MM.1S (cell line): Measurements from ENCODE around the gene OR2A2.
"Not testable (repeated sequence)": the region's sequence is repeated elsewhere in the genome, so short reads cannot be mapped to it uniquely, and the experiment has no call there.

Experiments used
- EZH2 ChIP-seq: fragments of 300-600 bp; sonication (generic); optimal IDR thresholded peaks from 2 replicates; pipeline ENCODE3; 2017; ENCODE audit warnings: low read depth, mild to moderate bottlenecking, antibody characterized with exemption, low read length, mixed read lengths
- TF ChIP-seq, protein P1 (sequence below): fragments of 300-600 bp; sonication (generic); IDR thresholded peaks from 2 replicates; pipeline ENCODE4 v1.5.1; 2016; ENCODE audit warnings: antibody characterized with exemption, low read length, mixed read lengths

DNA sequence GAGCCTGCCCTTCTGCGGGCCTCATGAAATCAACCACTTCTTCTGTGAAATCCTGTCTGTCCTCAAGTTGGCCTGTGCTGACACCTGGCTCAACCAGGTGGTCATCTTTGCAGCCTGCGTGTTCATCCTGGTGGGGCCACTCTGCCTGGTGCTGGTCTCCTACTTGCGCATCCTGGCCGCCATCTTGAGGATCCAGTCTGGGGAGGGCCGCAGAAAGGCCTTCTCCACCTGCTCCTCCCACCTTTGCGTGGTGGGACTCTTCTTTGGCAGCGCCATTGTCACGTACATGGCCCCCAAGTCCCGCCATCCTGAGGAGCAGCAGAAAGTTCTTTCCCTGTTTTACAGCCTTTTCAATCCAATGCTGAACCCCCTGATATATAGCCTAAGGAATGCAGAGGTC is 20.2 kb downstream of the OR2A2 start:
- TF ChIP-seq, protein P1, sequence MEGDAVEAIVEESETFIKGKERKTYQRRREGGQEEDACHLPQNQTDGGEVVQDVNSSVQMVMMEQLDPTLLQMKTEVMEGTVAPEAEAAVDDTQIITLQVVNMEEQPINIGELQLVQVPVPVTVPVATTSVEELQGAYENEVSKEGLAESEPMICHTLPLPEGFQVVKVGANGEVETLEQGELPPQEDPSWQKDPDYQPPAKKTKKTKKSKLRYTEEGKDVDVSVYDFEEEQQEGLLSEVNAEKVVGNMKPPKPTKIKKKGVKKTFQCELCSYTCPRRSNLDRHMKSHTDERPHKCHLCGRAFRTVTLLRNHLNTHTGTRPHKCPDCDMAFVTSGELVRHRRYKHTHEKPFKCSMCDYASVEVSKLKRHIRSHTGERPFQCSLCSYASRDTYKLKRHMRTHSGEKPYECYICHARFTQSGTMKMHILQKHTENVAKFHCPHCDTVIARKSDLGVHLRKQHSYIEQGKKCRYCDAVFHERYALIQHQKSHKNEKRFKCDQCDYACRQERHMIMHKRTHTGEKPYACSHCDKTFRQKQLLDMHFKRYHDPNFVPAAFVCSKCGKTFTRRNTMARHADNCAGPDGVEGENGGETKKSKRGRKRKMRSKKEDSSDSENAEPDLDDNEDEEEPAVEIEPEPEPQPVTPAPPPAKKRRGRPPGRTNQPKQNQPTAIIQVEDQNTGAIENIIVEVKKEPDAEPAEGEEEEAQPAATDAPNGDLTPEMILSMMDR: not testable (repeated sequence)
- TF ChIP-seq EZH2: not testable (repeated sequence)
